ENCODE measurements around the gene NCK2.

The NCK2 gene

DNA sequence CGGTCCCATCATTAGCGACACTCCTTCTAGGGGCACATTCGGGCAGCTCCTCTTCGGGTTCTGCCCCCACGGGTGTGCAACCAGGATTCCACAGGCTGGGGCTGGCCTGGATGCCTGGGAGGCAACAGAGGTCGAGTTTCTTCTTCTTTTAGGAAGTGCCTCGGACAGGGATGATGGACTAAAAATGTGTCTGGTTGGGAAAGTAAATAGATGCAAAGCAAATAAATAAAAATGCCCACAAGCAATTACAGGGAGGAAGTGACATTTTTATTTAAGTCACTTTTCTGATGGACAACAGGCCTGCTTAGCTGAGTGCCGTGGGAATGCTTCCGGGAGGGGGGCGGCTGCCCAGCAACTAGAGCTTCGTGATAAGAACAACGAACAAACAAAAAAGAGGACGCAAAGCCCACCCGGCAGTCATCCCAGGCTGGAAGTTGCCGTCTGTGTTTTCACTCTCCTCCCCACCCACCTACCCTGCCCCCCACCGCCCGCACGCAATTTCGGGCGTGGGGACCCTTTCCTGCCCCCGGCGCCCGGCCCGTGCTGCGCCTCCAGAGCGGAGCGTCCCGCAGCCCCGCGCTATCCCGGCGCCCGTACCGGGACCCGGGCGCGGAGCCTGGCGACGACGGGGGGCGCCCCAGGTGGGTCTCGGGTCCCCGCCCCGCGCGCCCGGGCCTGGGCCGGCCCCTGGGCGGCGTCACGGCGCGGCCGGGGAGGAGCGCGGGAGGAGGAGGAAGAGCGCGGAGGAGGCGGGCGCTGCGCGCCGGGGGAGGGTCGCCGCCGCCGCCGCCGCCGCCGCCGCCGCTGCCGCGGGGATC is 412 bp upstream of the NCK2 start:
- FAIRE-seq, result peak; percentile 23
- DNase-seq (ENCODE audit: insufficient read length, low spot score), result peak; percentile 73
- TF ChIP-seq POU2F2 (IDR thresholded peaks at IDR 0.05; ENCODE audit: low read depth, low read length) (no peak), POLR2AphosphoS5 (IDR thresholded peaks at IDR 0.05; ENCODE audit: low read depth, low read length) (no peak), TAF1 (IDR thresholded peaks at IDR 0.05; ENCODE audit: low read depth, low read length) (no peak), SPI1 (IDR thresholded peaks at IDR 0.05; ENCODE audit: low read depth, low read length) (no peak), PAX5 (IDR thresholded peaks at IDR 0.05; ENCODE audit: insufficient read depth, low read length, severe bottlenecking) (no peak), POLR2A (IDR thresholded peaks at IDR 0.05; ENCODE audit: low read depth, low read length) (no peak)

DNA sequence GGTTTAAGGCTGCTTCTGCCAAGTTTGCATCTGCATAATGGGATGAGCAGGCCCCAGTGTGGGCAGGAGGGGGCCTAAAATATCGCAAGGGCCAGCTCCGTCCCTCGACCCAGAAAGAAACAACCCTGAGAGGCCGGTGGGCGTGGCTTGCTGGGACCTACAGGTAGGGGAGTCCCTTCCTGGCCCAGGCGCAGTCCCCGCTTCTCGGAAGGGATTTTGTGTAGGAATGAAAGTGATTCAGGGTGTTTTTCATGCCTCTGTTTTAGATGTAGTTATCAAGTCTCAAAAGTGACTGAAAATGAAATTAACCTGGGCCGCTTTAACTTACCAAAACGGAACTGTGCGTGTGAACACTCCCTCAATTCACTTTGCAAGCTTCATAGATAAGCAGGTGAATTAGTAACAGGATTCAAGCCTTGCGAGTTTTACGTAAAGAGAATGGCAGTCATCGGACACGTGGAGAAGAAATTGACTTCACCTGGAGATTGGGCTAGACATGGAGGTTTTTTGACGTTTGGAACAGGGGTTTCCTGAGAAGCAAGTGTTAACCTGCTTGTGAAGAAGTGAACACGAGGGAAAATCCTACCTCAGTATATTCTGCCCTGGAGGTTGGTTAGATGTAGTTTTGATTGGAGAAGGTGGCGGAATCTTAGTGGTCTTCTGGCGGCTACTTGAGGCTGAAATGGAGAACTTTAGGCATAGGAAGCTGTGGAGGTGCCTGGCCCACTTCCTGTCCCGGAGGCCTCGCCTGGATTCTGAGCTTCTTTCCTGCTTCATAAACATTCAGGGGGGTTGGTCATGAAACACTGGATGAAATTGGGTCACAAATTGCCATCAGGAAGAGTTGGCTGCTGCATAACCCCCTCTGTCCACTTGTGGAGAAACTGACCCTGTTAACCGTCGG is 1.7 kb downstream of the NCK2 start:
- TF ChIP-seq TAF1 (IDR thresholded peaks at IDR 0.05; ENCODE audit: low read depth, low read length), result peak; percentile 74; the same call in 1 of the 2 replicates
- peak; percentile 34; the same call in 1 of the 2 replicates for TF ChIP-seq POLR2A (IDR thresholded peaks at IDR 0.05; ENCODE audit: low read depth, low read length)
- TF ChIP-seq PAX5 (IDR thresholded peaks at IDR 0.05; ENCODE audit: insufficient read depth, low read length, severe bottlenecking), result peak; percentile 63
- no peak for TF ChIP-seq POLR2AphosphoS5 (IDR thresholded peaks at IDR 0.05; ENCODE audit: low read depth, low read length)
- peak; percentile 14 for TF ChIP-seq POU2F2 (IDR thresholded peaks at IDR 0.05; ENCODE audit: low read depth, low read length)
- peak; percentile 41; the same call in 1 of the 2 replicates for TF ChIP-seq SPI1 (IDR thresholded peaks at IDR 0.05; ENCODE audit: low read depth, low read length)
- FAIRE-seq (peak; percentile 63), DNase-seq (ENCODE audit: insufficient read length, low spot score) (peak; percentile 56)

DNA sequence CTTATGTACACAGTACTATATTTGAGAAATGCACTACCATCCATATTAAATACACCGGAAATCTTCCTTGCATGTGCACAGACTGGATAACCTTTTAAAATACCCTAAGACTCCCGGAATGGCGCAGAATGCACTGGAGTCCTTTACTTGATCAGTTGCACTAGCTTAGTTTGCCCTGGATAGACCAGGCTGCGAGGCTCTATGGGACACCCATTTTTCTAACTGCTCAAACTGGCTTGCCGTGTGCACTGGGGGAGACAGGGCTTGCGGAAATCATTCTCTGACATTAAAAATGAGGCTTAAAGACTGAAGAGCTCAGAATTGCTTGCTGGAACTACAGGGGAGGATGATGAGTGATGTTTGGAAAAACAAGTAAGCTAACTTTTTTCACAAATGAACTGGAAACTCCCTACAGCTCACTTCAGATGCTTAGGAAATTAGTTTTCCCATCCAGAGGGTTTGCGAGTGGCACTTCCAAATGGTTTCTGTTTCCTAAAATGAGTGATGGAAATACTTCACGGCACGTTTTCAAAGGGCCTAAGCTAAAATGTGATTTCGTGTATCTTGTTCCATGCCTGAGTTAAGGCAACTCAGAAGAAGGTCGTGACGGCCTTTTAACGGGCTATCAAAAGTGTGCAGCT is 2.7 kb downstream of the NCK2 start:
- FAIRE-seq (no peak), DNase-seq (ENCODE audit: insufficient read length, low spot score) (no peak)
- TF ChIP-seq TAF1 (IDR thresholded peaks at IDR 0.05; ENCODE audit: low read depth, low read length) (no peak), PAX5 (IDR thresholded peaks at IDR 0.05; ENCODE audit: insufficient read depth, low read length, severe bottlenecking) (no peak), POLR2A (IDR thresholded peaks at IDR 0.05; ENCODE audit: low read depth, low read length) (no peak)

DNA sequence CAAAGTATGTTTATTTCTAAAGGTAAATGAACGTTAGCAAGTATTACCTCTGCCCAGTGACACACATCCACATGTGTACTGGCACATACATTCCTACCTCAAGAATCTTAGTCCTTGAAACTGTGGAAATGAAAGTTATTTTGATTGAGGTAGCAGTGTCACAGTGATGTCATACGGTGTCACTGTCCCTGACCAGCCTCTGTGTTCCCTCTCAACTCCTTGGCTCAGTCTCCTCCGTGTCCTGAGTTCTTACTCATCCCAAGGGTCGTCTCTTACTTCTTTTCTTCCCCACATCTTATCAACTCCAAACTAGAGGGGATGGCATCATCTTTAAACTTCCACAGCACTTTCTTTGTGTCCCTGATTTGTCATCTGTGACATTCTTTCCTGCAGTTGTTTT is 3.3 kb downstream of the NCK2 start:
- FAIRE-seq (no peak), DNase-seq (ENCODE audit: insufficient read length, low spot score) (no peak)
- TF ChIP-seq SPI1 (IDR thresholded peaks at IDR 0.05; ENCODE audit: low read depth, low read length), result no peak
- TF ChIP-seq PAX5 (IDR thresholded peaks at IDR 0.05; ENCODE audit: insufficient read depth, low read length, severe bottlenecking), result no peak
- TF ChIP-seq POU2F2 (IDR thresholded peaks at IDR 0.05; ENCODE audit: low read depth, low read length), result no peak
- TF ChIP-seq TAF1 (IDR thresholded peaks at IDR 0.05; ENCODE audit: low read depth, low read length), result no peak
- no peak for TF ChIP-seq POLR2AphosphoS5 (IDR thresholded peaks at IDR 0.05; ENCODE audit: low read depth, low read length)
- no peak for TF ChIP-seq POLR2A (IDR thresholded peaks at IDR 0.05; ENCODE audit: low read depth, low read length)

DNA sequence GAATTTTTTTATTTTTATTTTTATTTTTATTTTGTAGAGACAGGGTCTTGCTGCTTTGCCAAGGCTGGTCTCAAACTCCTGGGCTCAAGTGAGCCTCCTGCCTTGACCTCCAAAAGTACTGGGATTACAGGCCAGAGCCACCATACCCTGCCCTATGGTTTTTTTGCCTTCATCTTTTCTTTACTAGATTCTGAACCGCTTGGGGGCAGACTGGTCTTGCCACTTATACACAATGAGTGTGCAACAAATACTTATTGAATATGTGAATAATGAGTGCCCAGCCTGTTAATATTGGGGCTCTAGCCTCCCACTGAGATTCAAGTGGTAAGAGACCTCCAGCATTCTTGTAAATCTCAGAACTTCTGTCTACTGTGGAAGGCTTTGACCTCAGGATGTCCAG is 3.9 kb downstream of the NCK2 start:
- DNase-seq (ENCODE audit: insufficient read length, low spot score) (no peak), FAIRE-seq (no peak)
- TF ChIP-seq TAF1 (IDR thresholded peaks at IDR 0.05; ENCODE audit: low read depth, low read length), result no peak
- TF ChIP-seq PAX5 (IDR thresholded peaks at IDR 0.05; ENCODE audit: insufficient read depth, low read length, severe bottlenecking), result no peak
- TF ChIP-seq SPI1 (IDR thresholded peaks at IDR 0.05; ENCODE audit: low read depth, low read length), result no peak
- no peak for TF ChIP-seq POLR2AphosphoS5 (IDR thresholded peaks at IDR 0.05; ENCODE audit: low read depth, low read length)
- no peak for TF ChIP-seq POU2F2 (IDR thresholded peaks at IDR 0.05; ENCODE audit: low read depth, low read length)
- no peak for TF ChIP-seq POLR2A (IDR thresholded peaks at IDR 0.05; ENCODE audit: low read depth, low read length)

DNA sequence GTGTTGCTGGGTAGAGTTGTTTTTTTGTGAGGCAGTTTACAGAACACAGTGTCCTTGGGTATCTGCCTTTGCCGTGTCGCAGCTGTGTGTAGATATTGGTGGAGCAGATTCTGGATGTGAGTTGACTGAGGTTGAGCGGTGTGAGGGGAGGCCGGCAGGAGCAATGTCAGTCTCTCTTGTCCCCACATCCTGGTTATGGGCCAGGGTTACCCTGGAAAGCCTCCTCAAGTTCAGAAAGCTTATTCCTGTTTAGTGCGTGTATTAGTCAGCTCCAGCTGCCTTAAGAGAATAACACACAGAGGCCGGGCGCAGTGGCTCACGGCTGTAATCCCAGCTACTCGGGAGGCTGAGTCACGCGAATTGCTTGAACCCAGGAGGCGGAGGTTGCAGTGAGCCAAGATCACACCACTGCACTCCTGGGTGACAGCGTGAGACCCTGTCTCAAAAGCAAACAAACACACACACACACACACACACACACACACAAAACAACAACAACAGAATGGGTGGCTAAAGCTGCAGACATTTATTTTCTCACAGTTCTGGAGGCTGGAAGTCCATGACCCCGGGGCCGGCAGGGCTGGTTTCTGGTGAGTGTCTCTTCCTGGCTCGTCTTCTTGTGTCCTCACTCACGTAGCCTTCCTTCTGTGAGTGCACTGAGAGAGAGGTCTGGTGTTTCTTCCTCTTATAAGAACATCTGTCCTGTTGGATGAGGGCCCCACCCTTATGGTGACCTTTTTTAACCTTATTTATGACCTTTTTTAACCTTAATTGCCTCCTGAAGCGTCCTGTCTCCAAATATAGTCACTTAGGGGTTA is 5.1 kb downstream of the NCK2 start:
- TF ChIP-seq PAX5 (IDR thresholded peaks at IDR 0.05; ENCODE audit: insufficient read depth, low read length, severe bottlenecking), result no peak
- DNase-seq (ENCODE audit: insufficient read length, low spot score) (no peak), FAIRE-seq (peak; percentile 38)

DNA sequence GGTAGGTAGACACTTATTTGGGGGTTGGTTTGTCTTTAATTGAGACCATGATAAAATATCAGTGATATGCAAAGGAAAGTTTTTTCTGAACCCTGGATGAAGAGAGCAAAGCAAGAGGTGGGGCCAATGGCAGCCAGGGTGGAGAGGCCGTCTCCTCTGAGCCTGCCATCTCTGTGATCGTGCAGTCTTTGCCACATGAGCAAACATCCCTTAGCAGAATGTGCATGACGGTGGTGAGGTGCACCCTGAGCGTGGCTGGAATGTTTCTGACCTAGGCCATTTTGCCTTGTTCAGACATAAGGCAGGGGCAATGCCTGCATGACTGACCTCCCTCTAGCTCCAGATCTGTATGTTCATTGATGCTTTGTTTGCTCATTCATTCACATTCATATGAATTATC is 6.0 kb downstream of the NCK2 start:
- TF ChIP-seq POLR2AphosphoS5 (IDR thresholded peaks at IDR 0.05; ENCODE audit: low read depth, low read length) (no peak), POU2F2 (IDR thresholded peaks at IDR 0.05; ENCODE audit: low read depth, low read length) (no peak), POLR2A (IDR thresholded peaks at IDR 0.05; ENCODE audit: low read depth, low read length) (no peak), SPI1 (IDR thresholded peaks at IDR 0.05; ENCODE audit: low read depth, low read length) (no peak), PAX5 (IDR thresholded peaks at IDR 0.05; ENCODE audit: insufficient read depth, low read length, severe bottlenecking) (no peak), TAF1 (IDR thresholded peaks at IDR 0.05; ENCODE audit: low read depth, low read length) (no peak)
- FAIRE-seq, result no peak
- DNase-seq (ENCODE audit: insufficient read length, low spot score), result no peak

DNA sequence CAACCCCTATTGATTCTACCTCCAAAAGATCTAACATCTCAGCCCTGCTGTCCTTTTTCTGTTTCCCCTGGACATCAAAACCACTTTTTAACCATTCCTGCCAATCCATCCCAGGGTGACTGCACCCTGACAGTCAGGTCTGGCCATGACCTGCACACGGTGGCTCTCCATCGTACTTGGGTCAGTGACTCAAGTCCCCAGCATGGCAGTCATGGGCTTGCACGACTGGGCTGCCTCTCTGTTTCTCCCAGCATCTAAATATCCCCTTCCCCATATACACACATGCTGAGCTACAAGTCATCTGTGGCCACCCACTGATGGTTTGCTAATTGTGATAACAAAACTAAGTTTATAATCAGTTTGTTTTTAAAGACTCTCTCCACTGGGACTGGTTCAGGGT is 6.6 kb downstream of the NCK2 start:
- no peak for DNase-seq (ENCODE audit: insufficient read length, low spot score)
- no peak for TF ChIP-seq PAX5 (IDR thresholded peaks at IDR 0.05; ENCODE audit: insufficient read depth, low read length, severe bottlenecking)
- FAIRE-seq, result no peak

Data from GM12891 (cell line).